ENCODE data around the gene ADK.
"Not testable (repeated sequence)": the region's sequence is repeated elsewhere in the genome, so short reads cannot be mapped to it uniquely, and the experiment has no call there.

The ADK gene

GRCh38 chr10:74150990-74151878 lies at the start of gene ADK:
TSS of gene ADK (plus strand) at chr10:74151221. CDS start at chr10:74151279, 58 bp downstream.
- in situ Hi-C loops (cut with MboI; ENCODE audit: low sequenced_read_pairs) = no loop called here

DNA sequence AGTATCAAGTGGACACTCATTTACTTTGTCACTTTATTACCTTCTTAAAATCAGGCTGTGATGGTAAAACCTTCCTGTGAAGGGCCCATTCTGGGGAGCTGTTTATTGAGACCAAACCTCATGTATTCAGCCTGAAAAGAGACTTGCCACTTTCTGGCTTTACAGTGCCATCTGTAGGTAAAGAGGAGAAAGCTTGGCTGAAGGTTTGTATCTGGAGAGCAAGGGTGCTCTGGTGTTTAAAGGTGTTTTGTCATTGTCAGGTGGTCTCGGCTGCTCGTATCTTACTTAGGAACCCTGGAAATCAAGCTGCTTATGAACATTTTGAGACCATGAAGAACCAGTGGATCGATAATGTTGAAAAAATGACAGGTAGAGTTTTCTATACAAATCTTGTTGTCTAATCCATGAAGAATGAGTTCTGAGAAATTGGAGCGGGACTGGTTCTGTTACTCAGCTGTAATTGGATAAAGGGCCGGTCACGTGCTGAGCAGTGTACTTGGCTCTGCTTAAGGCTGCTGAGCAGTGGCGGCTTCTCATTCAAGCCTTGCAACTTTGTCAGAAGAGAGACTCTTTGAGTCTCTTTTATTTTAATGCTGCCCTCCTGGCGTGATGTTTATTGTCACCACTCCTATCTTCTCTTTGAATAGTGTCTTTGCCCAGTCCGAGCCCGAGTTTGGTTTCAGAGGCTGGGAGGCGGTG lies 47.3 kb upstream of the ADK start:
- in situ Hi-C loops (cut with MboI; ENCODE audit: low sequenced_read_pairs) = no loop called here

DNA sequence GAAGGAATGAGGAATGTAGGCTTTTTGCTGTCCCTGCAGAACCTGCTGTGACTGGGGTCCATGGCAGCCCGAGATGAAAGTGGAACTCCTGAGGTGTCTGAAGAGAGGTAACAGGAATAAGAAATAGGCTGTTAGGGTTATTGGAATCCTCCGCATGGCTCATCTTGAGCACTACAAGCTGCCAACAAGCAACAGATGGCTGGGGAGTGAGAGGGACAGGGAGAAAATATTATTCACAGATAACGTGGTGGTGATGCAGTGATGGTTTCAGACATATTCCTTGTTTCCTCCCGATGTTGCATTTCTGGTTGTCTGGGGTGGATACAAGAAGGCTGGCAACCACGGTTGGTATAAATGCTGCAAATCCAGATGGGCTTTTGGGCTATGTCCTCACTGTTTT lies 46.5 kb upstream of the ADK start:
- in situ Hi-C loops (cut with MboI; ENCODE audit: low sequenced_read_pairs) = no loop called here

GRCh38 chr10:74104996-74105395 lies 46.0 kb upstream of the ADK start:
- in situ Hi-C loops (cut with MboI; ENCODE audit: low sequenced_read_pairs) = no loop called here

DNA sequence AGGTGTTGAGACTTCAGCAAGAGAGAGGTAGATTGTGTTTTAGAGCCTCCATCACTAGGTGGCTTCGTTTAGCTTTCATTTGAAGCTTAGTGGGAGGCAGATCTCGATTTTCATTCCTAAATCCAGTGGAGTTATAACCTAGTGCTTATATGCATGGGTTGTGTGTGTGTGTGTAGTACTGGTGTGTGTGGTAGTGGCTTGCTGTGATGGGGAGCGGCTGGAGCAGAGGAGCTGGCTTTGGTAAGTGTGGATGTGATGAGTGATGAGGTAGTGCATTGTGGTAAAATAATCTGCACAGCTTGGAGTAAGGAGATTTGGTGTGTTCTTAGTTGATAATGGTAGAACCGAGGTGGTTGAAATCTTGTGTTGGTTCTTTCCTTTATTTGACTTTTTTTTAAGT lies 43.6 kb upstream of the ADK start:
- in situ Hi-C loops (cut with MboI; ENCODE audit: low sequenced_read_pairs) = no loop called here

GRCh38 chr10:74109452-74109851 lies 41.6 kb upstream of the ADK start:
- in situ Hi-C loops (cut with MboI; ENCODE audit: low sequenced_read_pairs) = no loop called here

DNA sequence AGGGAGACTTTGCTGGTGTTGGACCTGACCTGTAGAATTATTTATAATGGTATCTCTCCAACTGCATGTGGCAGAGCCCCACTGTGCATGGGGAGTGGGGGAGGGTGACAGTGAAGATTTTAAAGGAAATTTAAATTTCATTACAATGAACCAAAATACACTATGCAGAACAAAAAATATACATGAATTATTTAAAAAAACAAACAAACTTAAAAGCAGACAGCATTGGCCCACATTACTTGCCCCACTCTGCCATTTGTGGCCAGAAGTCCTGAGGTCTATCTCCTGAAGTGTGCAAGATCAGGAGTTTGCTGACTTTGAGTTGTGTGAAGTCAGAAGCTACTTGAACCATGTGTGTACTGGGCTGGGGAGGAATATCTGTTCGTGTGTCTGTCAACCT lies 40.9 kb upstream of the ADK start:
- in situ Hi-C loops (cut with MboI; ENCODE audit: low sequenced_read_pairs) = no loop called here

DNA sequence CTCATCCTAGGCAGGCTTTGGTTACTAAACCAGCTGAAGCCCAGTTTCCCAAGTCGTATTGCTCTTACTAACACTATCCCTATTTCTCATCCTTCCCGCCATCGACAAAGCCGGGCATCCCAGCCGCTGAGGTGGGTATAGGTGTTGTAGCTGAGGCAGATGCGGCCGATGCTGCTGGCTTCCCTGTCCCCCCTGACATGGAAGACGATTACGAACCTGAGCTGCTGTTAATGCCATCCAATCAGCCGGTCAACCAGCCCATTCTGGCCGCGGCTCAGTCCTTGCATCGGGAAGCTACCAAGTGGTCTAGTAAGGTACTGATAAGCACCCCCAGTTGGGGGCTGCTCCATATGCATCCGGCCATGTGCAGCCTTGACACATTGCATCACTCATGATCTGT lies 39.2 kb upstream of the ADK start:
- in situ Hi-C loops (cut with MboI; ENCODE audit: low sequenced_read_pairs) = no loop called here

- in situ Hi-C loops (cut with MboI; ENCODE audit: low sequenced_read_pairs) = no loop called here
These were observed 37.5 kb upstream of the ADK start for GRCh38 chr10:74113546-74113945.

DNA sequence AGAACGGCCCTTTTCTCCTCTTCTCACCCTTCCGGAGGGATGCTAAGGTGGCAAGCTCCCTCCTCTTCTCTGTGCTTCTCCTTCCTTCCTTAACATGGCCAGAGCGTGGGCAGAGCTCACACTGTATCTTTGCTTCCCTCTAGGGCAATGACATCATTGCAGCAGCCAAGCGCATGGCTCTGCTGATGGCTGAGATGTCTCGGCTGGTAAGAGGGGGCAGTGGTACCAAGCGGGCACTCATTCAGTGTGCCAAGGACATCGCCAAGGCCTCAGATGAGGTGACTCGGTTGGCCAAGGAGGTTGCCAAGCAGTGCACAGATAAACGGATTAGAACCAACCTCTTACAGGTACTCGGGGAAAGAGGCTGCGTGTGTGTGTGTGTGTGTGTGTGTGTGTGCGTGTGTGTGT lies 37.0 kb upstream of the ADK start:
- in situ Hi-C loops (cut with MboI; ENCODE audit: low sequenced_read_pairs) = no loop called here

GRCh38 chr10:74117738-74118137 lies 33.3 kb upstream of the ADK start:
- in situ Hi-C loops (cut with MboI; ENCODE audit: low sequenced_read_pairs) = no loop called here

- in situ Hi-C loops (cut with MboI; ENCODE audit: low sequenced_read_pairs) = no loop called here
These were observed 32.2 kb upstream of the ADK start for GRCh38 chr10:74118804-74119203.

DNA sequence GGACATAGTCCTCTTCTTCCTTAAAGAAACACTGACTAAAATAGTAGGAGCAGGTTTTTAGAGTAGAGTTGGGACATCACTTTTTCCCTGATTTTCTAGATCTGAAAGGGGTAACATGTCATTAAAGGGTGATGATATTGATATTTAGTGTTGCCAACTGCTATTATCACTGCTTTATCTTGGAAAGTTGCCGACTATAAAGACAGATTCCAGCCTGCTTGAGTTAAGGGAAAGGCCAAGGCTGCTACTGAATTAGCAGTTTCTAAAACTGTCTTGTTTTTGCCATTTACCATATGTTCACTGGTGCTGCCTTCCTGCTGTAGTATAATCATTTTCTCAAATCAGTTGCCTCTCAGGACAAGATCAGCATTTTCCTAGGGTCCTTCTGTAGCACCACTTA lies 30.1 kb upstream of the ADK start:
- in situ Hi-C loops (cut with MboI; ENCODE audit: low sequenced_read_pairs) = no loop called here

DNA sequence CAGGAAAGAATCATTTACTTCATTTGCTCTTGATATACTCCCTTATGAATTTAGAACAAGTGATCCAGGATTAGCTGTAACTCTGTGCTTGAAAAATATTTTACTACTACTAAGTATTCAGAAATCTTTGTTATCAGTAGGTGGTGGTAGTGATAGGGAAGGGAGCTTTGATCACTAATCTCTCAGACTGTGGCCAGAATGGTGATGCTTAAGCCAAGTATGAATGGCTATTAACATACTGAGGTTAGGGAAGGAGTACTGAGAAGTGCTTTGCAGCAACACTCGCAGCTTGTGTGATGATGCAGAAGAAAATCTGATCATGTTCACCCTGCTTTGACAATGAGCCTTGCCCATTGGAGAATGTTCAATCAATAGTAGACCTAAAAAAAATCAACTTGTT lies 29.7 kb upstream of the ADK start:
- in situ Hi-C loops (cut with MboI; ENCODE audit: low sequenced_read_pairs) = no loop called here

DNA sequence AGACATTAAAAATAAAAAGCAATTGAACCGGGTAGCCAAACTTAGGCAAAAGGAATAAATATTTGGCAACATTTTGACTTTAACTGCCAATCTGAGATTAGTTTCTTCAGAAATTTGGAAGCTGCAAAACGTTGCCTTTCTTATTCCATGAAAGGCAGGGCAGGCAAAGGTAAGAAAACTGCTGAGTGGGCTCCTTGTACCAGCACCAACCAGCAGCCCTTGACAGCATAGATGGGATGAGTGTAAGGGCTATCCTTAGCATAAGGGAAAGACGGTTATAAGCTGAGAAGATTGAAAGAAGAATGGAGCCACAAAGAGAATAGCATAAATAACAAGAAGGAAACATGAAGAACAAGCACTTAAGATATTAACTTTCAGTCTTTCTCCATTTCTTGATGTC lies 29.0 kb upstream of the ADK start:
- in situ Hi-C loops (cut with MboI; ENCODE audit: low sequenced_read_pairs) = no loop called here

- in situ Hi-C loops (cut with MboI; ENCODE audit: low sequenced_read_pairs) = no loop called here
These were observed 27.9 kb upstream of the ADK start for GRCh38 chr10:74123081-74123480.

DNA sequence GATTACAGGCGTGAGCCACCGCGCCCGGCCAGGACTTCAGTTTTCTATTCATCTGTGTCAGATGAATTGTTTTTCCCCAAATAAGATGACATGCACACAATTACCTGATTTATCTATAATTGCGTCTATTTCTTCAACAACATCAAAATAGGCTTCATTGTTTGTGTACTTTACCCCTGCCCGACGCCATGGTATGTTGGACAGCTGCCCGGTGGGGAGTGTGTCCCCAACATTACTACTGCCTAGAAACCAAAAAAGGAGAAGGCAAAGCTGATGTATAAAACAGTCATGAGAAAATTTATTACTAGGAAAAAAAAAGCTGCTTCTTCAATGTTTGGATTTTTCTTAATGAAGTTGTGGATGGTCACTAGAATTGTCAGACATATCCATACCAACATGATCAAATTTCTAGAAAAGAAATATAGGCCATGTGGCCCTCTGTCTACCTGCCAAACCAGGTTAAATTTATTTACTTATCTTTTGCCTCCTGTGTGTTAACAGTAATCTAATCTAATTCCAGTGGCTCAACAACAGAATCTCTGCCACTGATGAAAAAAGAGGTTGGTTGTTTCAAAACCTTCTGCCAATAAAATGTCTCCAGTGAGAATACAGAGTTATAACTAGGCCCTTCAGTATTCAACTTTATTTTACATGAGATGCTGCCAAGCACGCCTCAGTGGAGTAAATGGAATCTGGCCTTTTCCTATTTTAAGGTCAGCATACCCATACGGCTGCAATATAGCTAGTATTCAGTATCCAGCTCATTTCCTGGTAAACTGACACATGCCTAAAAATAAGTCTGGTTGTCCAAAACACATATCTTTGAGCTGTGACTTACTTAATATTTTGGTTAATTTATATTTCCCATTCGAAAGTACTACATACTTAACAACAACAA lies 16.8 kb upstream of the ADK start:
- in situ Hi-C loops (cut with MboI; ENCODE audit: low sequenced_read_pairs) = no loop called here

GRCh38 chr10:74135452-74135851 lies 15.6 kb upstream of the ADK start:
- in situ Hi-C loops (cut with MboI; ENCODE audit: low sequenced_read_pairs) = no loop called here

- in situ Hi-C loops (cut with MboI; ENCODE audit: low sequenced_read_pairs) = no loop called here
These were observed 13.0 kb upstream of the ADK start for GRCh38 chr10:74137992-74138391.

DNA sequence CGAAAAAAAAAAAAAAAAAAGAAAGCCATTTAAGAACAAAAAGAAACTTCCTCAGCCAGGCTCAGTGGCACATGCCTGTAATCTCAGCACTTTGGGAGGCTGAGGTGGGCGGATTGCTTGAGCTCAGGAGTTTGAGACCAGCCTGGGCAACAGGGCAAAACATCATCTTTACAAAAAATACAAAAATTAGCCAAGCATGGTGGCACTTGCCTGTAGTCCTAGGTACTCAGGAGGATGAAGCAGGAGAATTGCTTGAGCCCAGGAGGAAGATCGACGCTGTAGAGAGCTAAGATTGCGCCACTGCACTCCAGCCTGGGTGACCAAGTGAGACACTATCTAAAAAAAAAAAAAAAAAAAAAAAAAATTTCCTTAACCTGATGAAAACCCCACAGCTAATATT lies 12.4 kb upstream of the ADK start:
- in situ Hi-C loops (cut with MboI; ENCODE audit: low sequenced_read_pairs) = not testable (repeated sequence)

DNA sequence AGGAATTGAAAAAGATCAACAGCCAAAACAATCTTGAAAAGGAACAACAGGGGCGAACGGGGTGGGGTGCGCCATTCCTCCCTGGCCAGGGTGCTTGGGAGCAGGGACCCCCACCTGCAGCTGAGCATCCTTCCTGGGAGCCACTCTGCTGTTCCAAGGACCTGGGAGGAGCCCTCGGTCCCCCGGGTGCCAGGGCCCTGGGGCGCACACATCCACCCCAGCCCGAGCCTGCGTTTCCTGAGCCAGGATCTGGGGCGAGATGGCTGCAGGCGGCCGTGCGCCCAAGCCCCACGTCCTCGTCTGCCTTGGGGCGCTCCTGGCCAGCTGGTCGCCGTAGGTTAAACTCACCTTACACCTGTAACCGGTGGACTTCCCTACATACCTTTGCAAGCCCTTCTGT lies 11.0 kb upstream of the ADK start:
- in situ Hi-C loops (cut with MboI; ENCODE audit: low sequenced_read_pairs) = no loop called here

Data from HL-60/S4 treated with phorbol 12-myristate 13-acetate at 8.2 ng/mL for 4 days and 3 days (cell line).